Measurements from ENCODE around the gene CASP12.
"Not testable (repeated sequence)": the region's sequence is repeated elsewhere in the genome, so short reads cannot be mapped to it uniquely, and the experiment has no call there.

CASP12 gene

GRCh38 chr11:104897891-104898684, at the start of gene CASP12:
Gene CASP12 (minus strand): TSS chr11:104898460.
- no peak for DNase-seq

GRCh38 chr11:104946907-104947306, 48.6 kb upstream of the CASP12 start:
- DNase-seq = peak; percentile 15

GRCh38 chr11:104944076-104944475, 45.8 kb upstream of the CASP12 start:
- DNase-seq = no peak

GRCh38 chr11:104943561-104943960, 45.3 kb upstream of the CASP12 start:
- DNase-seq = no peak

- no peak for DNase-seq
These were observed 36.3 kb upstream of the CASP12 start for GRCh38 chr11:104934594-104934993.

- not testable (repeated sequence) for DNase-seq
These were observed 35.8 kb upstream of the CASP12 start for GRCh38 chr11:104934073-104934472.

GRCh38 chr11:104928811-104929210, 30.6 kb upstream of the CASP12 start:
- DNase-seq = no peak

GRCh38 chr11:104926771-104927611, 28.7 kb upstream of the CASP12 start:
- no peak for DNase-seq

- DNase-seq = no peak
These were observed 27.6 kb upstream of the CASP12 start for GRCh38 chr11:104925850-104926249.

GRCh38 chr11:104918113-104918824, 20.0 kb upstream of the CASP12 start:
- DNase-seq = peak; percentile 17

- DNase-seq = peak; percentile 10
These were observed 19.2 kb upstream of the CASP12 start for GRCh38 chr11:104917271-104918112.

GRCh38 chr11:104916442-104916841, 18.2 kb upstream of the CASP12 start:
- no peak for DNase-seq

- no peak for DNase-seq
These were observed 13.8 kb upstream of the CASP12 start for GRCh38 chr11:104912102-104912501.

- no peak for DNase-seq
These were observed 9.9 kb upstream of the CASP12 start for GRCh38 chr11:104908186-104908531.

- DNase-seq = no peak
These were observed 9.4 kb upstream of the CASP12 start for GRCh38 chr11:104907521-104908185.

GRCh38 chr11:104905271-104905670, 7.0 kb upstream of the CASP12 start:
- no peak for DNase-seq

- DNase-seq = no peak
These were observed 966 bp upstream of the CASP12 start for GRCh38 chr11:104899226-104899625.

- DNase-seq = no peak
These were observed 389 bp upstream of the CASP12 start for GRCh38 chr11:104898685-104899013.

- DNase-seq = no peak
These were observed 2.6 kb downstream of the CASP12 start for GRCh38 chr11:104895634-104896033.

- DNase-seq = no peak
These were observed 4.4 kb downstream of the CASP12 start for GRCh38 chr11:104893876-104894275.

- DNase-seq = no peak
These were observed 5.3 kb downstream of the CASP12 start for GRCh38 chr11:104892723-104893511.
